GM12878 (cell line): ENCODE data around the gene SYS1. TPM values are rescaled to one million over a fixed set of nuclear protein-coding genes. Genes with fewer than 3 reads are reported as not detected.
A peak's percentile ranks its signal among the peaks of the same experiment; 100 is the strongest.

Source experiments
- CEBPZ ChIP-seq: fragments of 150-350 bp; IDR thresholded peaks from 2 replicates; pipeline ENCODE4 v1.6.1; 2016; ENCODE audit warnings: low read depth, low read length
- CUX1 ChIP-seq: IDR thresholded peaks from 2 replicates; pipeline ENCODE4 v1.6.1; 2012; ENCODE audit warnings: improper control_type of control experiment, low read depth, low read length; ENCODE audit not compliant: insufficient replicate concordance
- ETV6 ChIP-seq, 2 experiments: fragments of 450-650 bp in 1 of 2; IDR thresholded peaks in 1 of 2; conservative IDR thresholded peaks in 1 of 2; 2 replicates each; pipeline ENCODE4 v1.6.1; 2014; ENCODE audit warnings: antibody characterized with exemption in 1 of 2, borderline replicate concordance in 1 of 2, low read depth in 1 of 2, mild to moderate bottlenecking in 1 of 2, moderate library complexity in 1 of 2
- GABPA ChIP-seq: IDR thresholded peaks from 2 replicates; pipeline ENCODE4 v1.6.1; 2014; ENCODE audit warnings: antibody characterized with exemption, low read depth, mild to moderate bottlenecking, inconsistent platforms
- HDAC6 ChIP-seq: fragments of 200-600 bp; sonication (generic); IDR thresholded peaks from one replicate; pipeline ENCODE4 v1.8.0; 2017; ENCODE audit warnings: antibody characterized with exemption; ENCODE audit not compliant: unreplicated experiment
- HSF1 ChIP-seq: fragments of 150-350 bp; IDR thresholded peaks from 2 replicates; pipeline ENCODE4 v1.6.1; 2014; ENCODE audit warnings: mild to moderate bottlenecking, low read depth, low read length
- IKZF1 ChIP-seq: fragments of 450-650 bp; conservative IDR thresholded peaks from 2 replicates; pipeline ENCODE4 v1.6.1; 2017; ENCODE audit warnings: antibody characterized with exemption, mild to moderate bottlenecking
- MEF2A ChIP-seq: IDR thresholded peaks from 2 replicates; pipeline ENCODE4 v1.6.1; 2011; ENCODE audit warnings: low read depth, mild to moderate bottlenecking, low read length, moderate library complexity; ENCODE audit not compliant: insufficient read depth
- MEF2B ChIP-seq: fragments of 450-650 bp; IDR thresholded peaks from 2 replicates; pipeline ENCODE4 v1.6.1; 2018; ENCODE audit warnings: mild to moderate bottlenecking, moderate library complexity; ENCODE audit not compliant: partially characterized antibody, poor library complexity, severe bottlenecking
- MYB ChIP-seq: fragments of 150-350 bp; IDR thresholded peaks from 2 replicates; pipeline ENCODE4 v1.6.1; 2014; ENCODE audit warnings: mild to moderate bottlenecking, low read depth, low read length, borderline replicate concordance
- NFIC ChIP-seq: IDR thresholded peaks from 2 replicates; pipeline ENCODE4 v1.6.1; 2012; ENCODE audit warnings: low read depth, mild to moderate bottlenecking, inconsistent platforms, low read length, moderate library complexity
- NFYA ChIP-seq: IDR thresholded peaks from 2 replicates; pipeline ENCODE4 v1.6.1; 2011; ENCODE audit warnings: low read depth, mild to moderate bottlenecking, low read length, improper control_type of control experiment, borderline replicate concordance
- SKIL ChIP-seq: fragments of 450-650 bp; IDR thresholded peaks from 2 replicates; pipeline ENCODE4 v1.6.1; 2017; ENCODE audit warnings: mild to moderate bottlenecking, low read depth, inconsistent platforms; ENCODE audit not compliant: poor library complexity, severe bottlenecking
- SUPT20H ChIP-seq: IDR thresholded peaks from 2 replicates; pipeline ENCODE4 v1.6.1; 2011; ENCODE audit warnings: low read depth, mild to moderate bottlenecking, low read length, moderate library complexity, borderline replicate concordance; ENCODE audit not compliant: control insufficient read depth
- polyA plus RNA-seq, 11 experiments: library from polyadenylated mRNA; depleted of rRNA in 4 of 11; unstranded in 6 of 11; stranded (reverse) in 5 of 11; fragments of >200 nt; fragmentation: Nextera tagmentation in 4 of 11; fragmentation: Illumina TruSeq in 1 of 11; extraction: Ambion mirVana in 4 of 11; extraction: Trizol in 1 of 11; gene quantifications; 1 replicate in 1 of 11; 2 replicates in 10 of 11; pipeline versions ENCODE4 v1.2.1 to v1.2.3, GENCODE V29; 2011 to 2016; ENCODE audit warnings: inconsistent platforms in 2 of 11, missing spikeins in 2 of 11, low read depth in 1 of 11
- total RNA-seq, 4 experiments: library from RNA; depleted of rRNA in 3 of 4; stranded (reverse); fragments of >200 nt in 3 of 4; fragmentation: Illumina TruSeq in 1 of 4; extraction: Trizol in 1 of 4; gene quantifications; 2 replicates each; pipeline versions ENCODE4 v1.2.1 to v1.2.3, GENCODE V29; 2013 to 2021

SYS1 gene
- total and polyA plus RNA-seq, 10 of the 15 experiments (the other 5 are each of a cell fraction or from before 2014, with no cell fraction given) = 5.1 to 22.6 (median 9.3) TPM

- no peak for TF ChIP-seq CUX1
- peak; percentile 71 for TF ChIP-seq IKZF1
- no peak for TF ChIP-seq GABPA
- TF ChIP-seq NFYA = no peak
- TF ChIP-seq SUPT20H = no peak
- TF ChIP-seq NFIC = no peak
- TF ChIP-seq MEF2B = peak; percentile 15
- no peak for TF ChIP-seq MYB
- peak in 1 of 2 experiments; percentile 58; a peak in 1 of 4 replicates for TF ChIP-seq ETV6 (conservative IDR thresholded peaks at IDR 0.05 in 1 of 2, IDR thresholded peaks at IDR 0.05 in 1 of 2; ENCODE audit: borderline replicate concordance in 1 of 2, low read depth in 1 of 2)
- TF ChIP-seq MEF2A = no peak
- no peak for TF ChIP-seq HDAC6
- no peak for TF ChIP-seq HSF1
- TF ChIP-seq CEBPZ = no peak
- no peak for TF ChIP-seq SKIL
Measured at GRCh38 chr20:45320948-45321595, 41.9 kb upstream of the SYS1 start (continued).
